Transverse colon (tissue), 4 donors: Measurements from ENCODE around the gene AQP12A. TPM values are rescaled to one million over a fixed set of nuclear protein-coding genes. Genes with fewer than 3 reads are reported as not detected.

Source experiments
- DNase-seq: peaks from one replicate; pipeline ENCODE4 v3.0.0-alpha.2; 2019
- H3K27ac ChIP-seq, 4 donors: fragments of 200-600 bp; sonication (generic); 2 replicates each; pipeline ENCODE4 v1.5.1; 2016 to 2018; ENCODE audit warnings: inconsistent platforms in 4 of 4
- H3K27me3 ChIP-seq: fragments of 200-600 bp; sonication (generic); 2 replicates; pipeline ENCODE4 v1.5.1; 2017; ENCODE audit warnings: inconsistent platforms
- H3K36me3 ChIP-seq, 4 donors: fragments of 200-600 bp; sonication (generic); 2 replicates each; pipeline ENCODE4 v1.5.1; 2017 to 2019; ENCODE audit warnings: inconsistent platforms in 4 of 4
- H3K4me1 ChIP-seq, 4 donors: fragments of 200-600 bp; sonication (generic); 2 replicates each; pipeline ENCODE4 v1.5.1; 2017 to 2020; ENCODE audit warnings: inconsistent platforms in 4 of 4
- H3K4me3 ChIP-seq, 4 donors: fragments of 200-600 bp; sonication (generic); 1 replicate in 1 of 4; 2 replicates in 3 of 4; pipeline versions ENCODE4 v1.5.1 to v1.6.1; 2017 to 2019; ENCODE audit warnings: inconsistent platforms in 4 of 4
- H3K9me3 ChIP-seq, 2 donors: fragments of 200-600 bp; sonication (generic); 2 replicates each; pipeline ENCODE4 v1.5.1; 2017 to 2019; ENCODE audit warnings: inconsistent platforms in 2 of 2
- CTCF ChIP-seq, 5 experiments: fragments of 200-600 bp in 3 of 5; fragments of 450-650 bp in 2 of 5; sonication (generic) in 3 of 5; IDR thresholded peaks; 1 replicate in 2 of 5; 2 replicates in 3 of 5; pipeline ENCODE4 v1.5.1; 2016 to 2017; ENCODE audit warnings: antibody characterized with exemption in 5 of 5, inconsistent platforms in 3 of 5, mild to moderate bottlenecking in 2 of 5, moderate library complexity in 1 of 5
- EP300 ChIP-seq: sonication (generic); formaldehyde crosslinking; IDR thresholded peaks from one replicate; pipeline ENCODE4 v1.6.1; 2017; ENCODE audit warnings: antibody characterized with exemption, low read depth
- POLR2A ChIP-seq: fragments of 450-650 bp; IDR thresholded peaks from one replicate; pipeline ENCODE4 v1.6.1; 2016; ENCODE audit warnings: antibody characterized with exemption, mild to moderate bottlenecking, moderate library complexity
- POLR2AphosphoS5 ChIP-seq, 3 donors: sonication (generic); formaldehyde crosslinking; IDR thresholded peaks; one replicate each; pipeline ENCODE4 v1.6.1; 2016; ENCODE audit warnings: antibody characterized with exemption in 3 of 3
- WGBS, 2 donors: methylation state at CpG; one replicate each; pipeline ENCODE4 v1.1.5; 2018; ENCODE audit warnings: low coverage in 1 of 2; 5-methylcytosine and 5-hydroxymethylcytosine counted together
- in situ Hi-C, 4 donors: fragments of 200-750 bp; cut with MboI; loops; one replicate each; pipeline versions ENCODE4 v1.15.0 to v1.15.1; 2017; ENCODE audit warnings: low sequenced_read_pairs in 3 of 4, low pct_ligation_motif_present in 1 of 4, low pct_unique_long_range_greater_than_20kb in 1 of 4
- intact Hi-C: fragments of 100-400 bp; cut with DNase I; formaldehyde crosslinking; loops from one replicate; pipeline ENCODE4 v1.15.1; 2023; ENCODE audit warnings: low total_unique reads
- total RNA-seq, 4 donors: library from RNA; depleted of rRNA; stranded (reverse); fragments of >200 nt; gene quantifications; one replicate each; pipeline ENCODE4 v1.1.0, GENCODE V29; 2016

AQP12A gene
- total RNA-seq, 4 donors from 2014 or later, result not detected

GRCh38 chr2:240722796-240723735 lies 31.4 kb downstream of the AQP12A start:
- Histone ChIP-seq H3K27ac (no peak overlapping the region), H3K4me1 (no peaks in the 10 kb centered on the region), H3K27me3 (no peaks in the 10 kb centered on the region), H3K4me3 (no peak overlapping the region), H3K36me3 (no peaks in the 10 kb centered on the region), H3K9me3 (no peaks in the 10 kb centered on the region)
- DNase-seq, result no peak
- no peak for TF ChIP-seq POLR2AphosphoS5 (IDR thresholded peaks at IDR 0.05)
- TF ChIP-seq CTCF (IDR thresholded peaks at IDR 0.05), result no peak
- no peak for TF ChIP-seq POLR2A
- TF ChIP-seq EP300, result no peak
- intact Hi-C loops (no loop called here), in situ Hi-C loops (loop anchor here in 2 of 4 donors (25.0 kb wide), 1 partner anchor 211 kb away; no protein-coding TSS in a partner anchor)
- 60 to 89% methylated on average over 1 to 32 of the region's 32 CpGs for WGBS, 2 donors

GRCh38 chr2:240723851-240724250 lies 32.2 kb downstream of the AQP12A start:
- H3K4me3 ChIP-seq, result no peak overlapping the region
- H3K27ac ChIP-seq, result no peak overlapping the region
- H3K27me3 ChIP-seq, result no peaks in the 10 kb centered on the region
- H3K9me3 ChIP-seq, result no peaks in the 10 kb centered on the region
- H3K36me3 ChIP-seq, result no peaks in the 10 kb centered on the region
- no peak for DNase-seq
- intact Hi-C loops, result no loop called here
- H3K4me1 ChIP-seq, result no peaks in the 10 kb centered on the region
- in situ Hi-C loops, result loop anchor here in 2 of 4 donors (25.0 kb wide), 1 partner anchor 212 kb away; no protein-coding TSS in a partner anchor
- WGBS, 2 donors, result 85% methylated on average over 6 of the region's 9 CpGs; no CpG with 5 or more reads in 1 of the 2 donors
- no peak for TF ChIP-seq EP300
- TF ChIP-seq POLR2AphosphoS5 (IDR thresholded peaks at IDR 0.05), result no peak
- TF ChIP-seq CTCF (IDR thresholded peaks at IDR 0.05), result no peak
- TF ChIP-seq POLR2A, result no peak

- WGBS, 2 donors, result 83% methylated on average over 10 of the region's 10 CpGs; no CpG with 5 or more reads in 1 of the 2 donors
- no peak for DNase-seq
- in situ Hi-C loops, result loop anchor here in 2 of 4 donors (25.0 kb wide), 1 partner anchor 212 kb away; no protein-coding TSS in a partner anchor
Observed at GRCh38 chr2:240724431-240724830, 32.8 kb downstream of the AQP12A start.

More at GRCh38 chr2:240724431-240724830, 32.8 kb downstream of the AQP12A start:
- Histone ChIP-seq H3K27me3 (no peaks in the 10 kb centered on the region), H3K27ac (no peak overlapping the region), H3K4me3 (no peak overlapping the region), H3K36me3 (no peaks in the 10 kb centered on the region), H3K9me3 (no peaks in the 10 kb centered on the region), H3K4me1 (no peaks in the 10 kb centered on the region)
- TF ChIP-seq CTCF (IDR thresholded peaks at IDR 0.05) (no peak), POLR2AphosphoS5 (IDR thresholded peaks at IDR 0.05) (no peak), POLR2A (no peak), EP300 (no peak)
- intact Hi-C loops, result no loop called here
